GM12801 (cell line): ENCODE data around the gene NFIA.

Experiments
- TF ChIP-seq, protein P1 (sequence below): IDR thresholded peaks from one replicate; pipeline ENCODE4 v1.5.1; 2011; ENCODE audit warnings: control low read depth; ENCODE audit not compliant: insufficient read length; ENCODE audit errors: extremely low read depth

The NFIA gene

DNA sequence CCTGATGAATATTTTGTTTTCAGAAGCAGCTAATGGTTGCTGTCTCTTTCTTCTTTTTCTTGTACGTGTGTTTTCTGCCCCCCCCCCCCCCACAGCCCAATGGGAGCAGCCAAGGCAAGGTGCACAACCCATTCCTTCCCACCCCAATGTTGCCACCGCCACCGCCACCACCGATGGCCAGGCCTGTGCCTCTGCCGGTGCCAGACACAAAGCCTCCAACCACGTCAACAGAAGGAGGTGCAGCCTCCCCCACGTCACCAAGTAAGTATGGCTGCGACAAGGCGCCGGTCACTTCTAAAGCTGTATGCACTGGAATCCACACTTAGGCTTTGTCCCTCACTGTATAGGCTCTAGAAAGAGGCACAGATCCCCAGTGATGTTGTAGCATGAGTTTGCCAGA, 324.1 kb downstream of the NFIA start:
- TF ChIP-seq, protein P1, sequence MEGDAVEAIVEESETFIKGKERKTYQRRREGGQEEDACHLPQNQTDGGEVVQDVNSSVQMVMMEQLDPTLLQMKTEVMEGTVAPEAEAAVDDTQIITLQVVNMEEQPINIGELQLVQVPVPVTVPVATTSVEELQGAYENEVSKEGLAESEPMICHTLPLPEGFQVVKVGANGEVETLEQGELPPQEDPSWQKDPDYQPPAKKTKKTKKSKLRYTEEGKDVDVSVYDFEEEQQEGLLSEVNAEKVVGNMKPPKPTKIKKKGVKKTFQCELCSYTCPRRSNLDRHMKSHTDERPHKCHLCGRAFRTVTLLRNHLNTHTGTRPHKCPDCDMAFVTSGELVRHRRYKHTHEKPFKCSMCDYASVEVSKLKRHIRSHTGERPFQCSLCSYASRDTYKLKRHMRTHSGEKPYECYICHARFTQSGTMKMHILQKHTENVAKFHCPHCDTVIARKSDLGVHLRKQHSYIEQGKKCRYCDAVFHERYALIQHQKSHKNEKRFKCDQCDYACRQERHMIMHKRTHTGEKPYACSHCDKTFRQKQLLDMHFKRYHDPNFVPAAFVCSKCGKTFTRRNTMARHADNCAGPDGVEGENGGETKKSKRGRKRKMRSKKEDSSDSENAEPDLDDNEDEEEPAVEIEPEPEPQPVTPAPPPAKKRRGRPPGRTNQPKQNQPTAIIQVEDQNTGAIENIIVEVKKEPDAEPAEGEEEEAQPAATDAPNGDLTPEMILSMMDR = no peak

DNA sequence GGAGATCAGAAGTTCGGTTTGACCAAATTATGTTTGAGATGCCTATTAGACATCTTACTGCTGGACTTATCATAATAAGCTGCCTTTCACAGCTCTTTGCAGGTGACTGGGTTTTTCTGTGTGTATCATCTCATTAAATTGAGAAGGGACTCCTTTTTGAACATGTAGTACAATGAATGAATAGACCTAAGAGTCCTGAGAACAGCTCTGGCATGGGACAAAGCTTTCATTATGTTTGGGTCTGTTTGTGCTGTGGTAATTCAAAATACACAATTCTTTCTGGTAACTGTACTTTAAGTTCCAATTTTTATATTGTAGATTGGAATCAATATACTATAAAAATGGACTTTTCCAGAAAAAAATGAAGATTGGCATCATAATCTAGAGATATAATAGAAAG, 330.2 kb downstream of the NFIA start:
- TF ChIP-seq, protein P1 = no peak

DNA sequence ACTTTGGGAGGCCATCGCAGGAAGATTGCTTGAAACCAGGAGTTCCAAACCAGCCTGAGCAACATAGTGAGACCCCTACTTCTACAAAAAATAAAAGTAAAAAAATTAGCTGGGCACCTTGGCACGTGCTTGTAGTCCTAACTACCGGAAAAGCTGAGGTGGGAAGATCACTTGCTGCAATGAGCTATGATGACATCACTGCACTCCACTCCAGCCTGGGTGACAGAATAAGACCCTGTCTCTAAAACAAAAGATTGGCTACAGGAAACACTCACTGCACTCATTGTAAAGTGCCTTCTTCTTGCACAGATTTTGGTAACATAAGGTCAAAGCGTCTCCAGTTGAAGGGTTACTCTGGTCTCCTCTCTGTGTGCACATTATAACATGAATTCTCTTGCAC, 336.8 kb downstream of the NFIA start:
- TF ChIP-seq, protein P1 = no peak

DNA sequence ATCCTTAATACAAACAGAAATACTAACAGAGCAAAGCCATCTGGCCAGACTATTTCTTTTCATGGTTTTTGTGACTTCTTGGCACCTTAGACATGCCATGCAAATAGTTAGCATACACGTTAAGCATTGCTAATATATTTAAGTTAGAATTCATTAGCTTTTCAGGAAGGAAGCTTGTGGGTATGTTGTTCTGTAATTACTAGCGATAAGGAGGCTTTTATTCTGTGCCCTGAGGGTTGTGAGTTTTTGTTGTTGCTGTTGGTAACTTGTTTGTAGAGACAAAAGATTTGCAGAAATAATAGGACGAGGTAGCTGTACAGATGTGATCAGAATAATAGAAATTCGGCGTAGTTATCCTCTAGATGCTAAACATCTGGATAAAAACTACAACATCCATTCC, 337.3 kb downstream of the NFIA start:
- TF ChIP-seq, protein P1 = no peak

DNA sequence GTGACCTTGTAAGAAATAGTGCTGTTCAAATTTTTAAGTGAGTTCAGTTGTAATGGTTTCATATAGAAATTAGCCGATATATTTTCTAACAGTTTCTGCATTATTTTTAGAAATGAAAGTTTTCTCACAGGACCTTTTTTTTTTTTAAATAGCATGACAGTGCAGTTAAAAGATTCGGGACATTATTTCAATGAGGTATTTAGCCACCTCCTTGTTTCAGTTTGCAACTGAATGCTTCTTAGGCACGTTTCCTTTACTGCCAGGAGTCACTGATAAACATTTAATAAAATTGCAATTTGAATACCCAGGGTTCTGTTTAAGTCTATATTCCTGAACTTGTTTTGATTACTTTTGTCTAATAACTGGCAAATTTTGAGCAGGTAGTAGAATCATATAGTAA, 337.9 kb downstream of the NFIA start:
- TF ChIP-seq, protein P1 = no peak

DNA sequence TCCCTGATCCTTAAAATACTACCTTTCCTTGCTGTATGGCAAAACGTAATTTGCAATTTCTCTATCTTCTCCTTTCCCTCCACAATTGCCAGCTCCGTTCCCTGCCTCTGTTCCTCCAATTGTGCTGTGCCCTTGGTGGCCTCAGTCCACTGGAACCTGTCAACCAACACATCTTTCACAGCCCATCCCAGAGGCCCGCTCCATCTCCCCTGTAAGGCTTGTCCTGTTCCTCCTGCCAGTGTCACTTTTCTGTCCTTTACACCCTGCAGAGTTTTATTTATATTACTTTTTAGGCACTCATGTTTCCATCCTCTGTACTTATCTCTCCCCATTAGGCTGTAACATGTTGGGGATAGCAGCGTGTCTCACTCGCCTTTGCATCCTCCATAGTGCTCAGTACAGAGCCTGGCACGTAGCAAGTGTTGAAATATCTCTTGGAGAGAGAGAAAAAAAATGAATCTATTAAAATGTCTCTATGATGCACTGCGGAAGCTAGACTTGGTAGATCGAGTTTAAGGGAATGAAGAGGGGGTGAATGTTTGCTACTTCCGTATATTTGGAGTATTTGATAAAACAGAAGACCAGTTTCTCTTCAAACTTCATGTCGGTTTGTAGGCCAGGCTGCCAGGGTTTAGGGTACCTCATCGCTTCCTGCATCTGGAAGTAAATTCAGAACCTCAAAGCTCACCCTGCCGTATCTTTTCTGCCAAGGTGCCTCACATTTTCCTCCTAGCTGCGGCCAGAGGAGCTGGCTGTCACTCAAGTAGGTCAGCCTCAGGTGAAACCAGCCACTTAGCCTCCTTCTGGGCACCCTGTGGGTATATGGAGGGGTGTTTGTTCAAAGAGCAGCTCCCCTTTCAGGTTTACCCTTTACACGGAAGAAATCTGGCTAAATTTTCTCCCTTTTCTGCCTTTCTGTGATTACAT, 338.8 kb downstream of the NFIA start:
- TF ChIP-seq, protein P1 = no peak

DNA sequence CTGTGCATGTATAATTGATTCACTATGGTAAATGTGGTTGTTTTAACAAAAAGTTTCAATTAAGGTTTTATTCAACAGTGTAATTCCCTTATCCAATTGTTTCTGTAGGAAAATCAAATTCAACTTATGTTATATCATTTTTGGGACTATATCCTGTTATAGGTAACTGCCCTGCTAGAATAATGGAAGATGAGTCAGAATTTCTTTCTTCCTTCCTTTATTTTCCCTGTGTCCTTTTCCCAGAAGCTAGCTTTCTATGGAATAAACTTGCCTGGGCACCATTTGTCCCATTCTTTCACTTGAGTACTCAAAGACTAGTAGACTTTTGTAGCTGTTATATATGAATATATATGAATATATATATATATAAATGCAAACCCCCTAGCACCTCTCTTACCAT, 341.3 kb downstream of the NFIA start:
- TF ChIP-seq, protein P1 = no peak
